Measurements from ENCODE around the gene IFT57. TPM values are rescaled to one million over a fixed set of nuclear protein-coding genes. Genes with fewer than 3 reads are reported as not detected.
A peak's percentile ranks its signal among the peaks of the same experiment; 100 is the strongest.

IFT57 gene
- polyA plus RNA-seq, 1 of the 3 experiments (the other 2 are of a cell fraction): 81.6 TPM

- Histone ChIP-seq H3K4me3 (ENCODE audit: low read depth in 2 of 2, low read length in 1 of 2) (no peak overlapping the region), H4K20me1 (ENCODE audit: insufficient read depth) (no peaks in the 10 kb centered on the region), H3K27ac (ENCODE audit: low read depth in 2 of 2, low read length in 1 of 2) (no peak overlapping the region), H3K9ac (no peak overlapping the region), H3K9me2 (no peaks in the 10 kb centered on the region), H3K4me2 (no peak overlapping the region), H3K36me3 (replicated peaks in 1 of 2; ENCODE audit: control insufficient read depth in 1 of 2, insufficient read depth in 2 of 2, low read length in 1 of 2) (no peaks in the 10 kb centered on the region), H3K27me3 (ENCODE audit: insufficient read depth) (no peaks in the 10 kb centered on the region), H3K4me1 (ENCODE audit: control insufficient read depth in 1 of 2, insufficient read depth in 2 of 2, low read depth in 1 of 2, low read length in 1 of 2) (peaks cover 9 to 18% of the 10 kb centered on the region in 2 experiments; a peak in 3 of 4 replicates), H3F3A (replicated peaks; ENCODE audit: insufficient read depth) (peaks cover 4% of the 10 kb centered on the region), H3K9me3 (no peaks in the 10 kb centered on the region), H2AFZ (ENCODE audit: low read depth) (no peak overlapping the region), H3K79me2 (ENCODE audit: insufficient read depth) (no peaks in the 10 kb centered on the region)
- CTCF ChIA-PET: no interaction called here
- TF ChIP-seq FOXJ3 (CRISPR knock-in tag; IDR thresholded peaks at IDR 0.05) (no peak), ELF1 (IDR thresholded peaks at IDR 0.05) (no peak), TEAD4 (IDR thresholded peaks at IDR 0.05; ENCODE audit: borderline replicate concordance, insufficient read depth) (no peak), JUND (IDR thresholded peaks at IDR 0.05) (no peak), RCOR1 (IDR thresholded peaks at IDR 0.05; ENCODE audit: low read length) (no peak), MEF2A (IDR thresholded peaks at IDR 0.05; ENCODE audit: borderline replicate concordance, low read depth) (no peak), RFX5 (IDR thresholded peaks at IDR 0.05; ENCODE audit: low read length) (no peak)
- 80% methylated on average over 6 of the region's 6 CpGs for WGBS (ENCODE audit: low lambda C conversion rate)
- POLR2A ChIA-PET: no interaction called here
- no peak for DNase-seq
These were observed 4.9 kb upstream of the IFT57 start for GRCh38 chr3:108227131-108227530.

GRCh38 chr3:108225221-108225620 is 3.0 kb upstream of the IFT57 start:
- no peak overlapping the region for H3K4me2 ChIP-seq
- peaks cover 4% of the 10 kb centered on the region for H3F3A ChIP-seq (replicated peaks; ENCODE audit: insufficient read depth)
- no peaks in the 10 kb centered on the region for H3K9me3 ChIP-seq
- peaks cover 18 to 23% of the 10 kb centered on the region in 2 experiments; a peak in 3 of 4 replicates for H3K4me1 ChIP-seq (ENCODE audit: control insufficient read depth in 1 of 2, insufficient read depth in 2 of 2, low read depth in 1 of 2, low read length in 1 of 2)
- H3K9me2 ChIP-seq: no peaks in the 10 kb centered on the region
- no peaks in the 10 kb centered on the region for H3K27me3 ChIP-seq (ENCODE audit: insufficient read depth)
- no peaks in the 10 kb centered on the region for H3K36me3 ChIP-seq (replicated peaks in 1 of 2; ENCODE audit: control insufficient read depth in 1 of 2, insufficient read depth in 2 of 2, low read length in 1 of 2)
- no peak overlapping the region for H2AFZ ChIP-seq (ENCODE audit: low read depth)
- 96% methylated on average over 1 of the region's 1 CpG for WGBS (ENCODE audit: low lambda C conversion rate)
- ChIA-PET POLR2A (no interaction called here), CTCF (interaction anchor here (1.5 kb wide), 1 partner anchor 180 kb away, joined by 4 read pairs; no protein-coding TSS in a partner anchor)
- no peaks in the 10 kb centered on the region for H4K20me1 ChIP-seq (ENCODE audit: insufficient read depth)
- no peak for DNase-seq
- no peak for TF ChIP-seq RXRA (IDR thresholded peaks at IDR 0.05; ENCODE audit: borderline replicate concordance, low read depth)
- H3K27ac ChIP-seq (ENCODE audit: low read depth in 2 of 2, low read length in 1 of 2): no peak overlapping the region
- H3K9ac ChIP-seq: no peak overlapping the region
- no peak overlapping the region for H3K4me3 ChIP-seq (ENCODE audit: low read depth in 2 of 2, low read length in 1 of 2)
- peaks cover 18% of the 10 kb centered on the region for H3K79me2 ChIP-seq (ENCODE audit: insufficient read depth)

GRCh38 chr3:108223928-108224327 is 1.7 kb upstream of the IFT57 start:
- Histone ChIP-seq H3K9me2 (no peaks in the 10 kb centered on the region), H3K4me1 (ENCODE audit: control insufficient read depth in 1 of 2, insufficient read depth in 2 of 2, low read depth in 1 of 2, low read length in 1 of 2) (peaks cover 18 to 30% of the 10 kb centered on the region in 2 experiments; a peak in 3 of 4 replicates), H3F3A (replicated peaks; ENCODE audit: insufficient read depth) (peaks cover 8% of the 10 kb centered on the region), H3K36me3 (replicated peaks in 1 of 2; ENCODE audit: control insufficient read depth in 1 of 2, insufficient read depth in 2 of 2, low read length in 1 of 2) (no peaks in the 10 kb centered on the region), H4K20me1 (ENCODE audit: insufficient read depth) (no peaks in the 10 kb centered on the region), H3K4me2 (peak overlapping the region; percentile 69; the same call in 1 of the 2 replicates), H2AFZ (ENCODE audit: low read depth) (peak overlapping the region; percentile 96), H3K27ac (ENCODE audit: low read depth in 2 of 2, low read length in 1 of 2) (peak overlapping the region in 1 of 2 experiments; percentile 86; a peak in 3 of 4 replicates), H3K9me3 (no peaks in the 10 kb centered on the region), H3K79me2 (ENCODE audit: insufficient read depth) (peaks cover 25% of the 10 kb centered on the region), H3K9ac (no peak overlapping the region), H3K27me3 (ENCODE audit: insufficient read depth) (no peaks in the 10 kb centered on the region), H3K4me3 (ENCODE audit: low read depth in 2 of 2, low read length in 1 of 2) (no peak overlapping the region)
- CTCF ChIA-PET: interaction anchor here (1.0 to 1.5 kb wide), 3 partner anchors 182 to 265 kb away, joined by 3 to 4 read pairs (median 4); no protein-coding TSS in a partner anchor
- DNase-seq: no peak
- WGBS (ENCODE audit: low lambda C conversion rate): 29% methylated on average over 4 of the region's 4 CpGs
- POLR2A ChIA-PET: no interaction called here
- TF ChIP-seq JUND (IDR thresholded peaks at IDR 0.05) (no peak), GABPA (IDR thresholded peaks at IDR 0.05; ENCODE audit: low read depth) (0 out of 2 replicates have a peak, but pooled peaks have one; percentile 18)

Data from SK-N-SH (cell line).